HepG2 (cell line): ENCODE measurements around the gene GPR62. TPM values are rescaled to one million over a fixed set of nuclear protein-coding genes. Genes with fewer than 3 reads are reported as not detected.

Experiments
- BCLAF1 ChIP-seq: fragments of 450-650 bp; IDR thresholded peaks from 2 replicates; pipeline ENCODE4 v1.6.1; 2017; ENCODE audit warnings: mild to moderate bottlenecking
- EHMT2 ChIP-seq: fragments of 200-600 bp; sonication (generic); IDR thresholded peaks from 2 replicates; pipeline ENCODE4 v1.7.0; 2017; ENCODE audit warnings: antibody characterized with exemption, low read depth, low read length, borderline replicate concordance
- FIP1L1 ChIP-seq: fragments of 200-400 bp; formaldehyde crosslinking; IDR thresholded peaks from 2 replicates; pipeline ENCODE4 v1.6.1; 2018; ENCODE audit warnings: low read depth, mild to moderate bottlenecking, low read length, moderate library complexity, borderline replicate concordance; ENCODE audit not compliant: insufficient read depth
- JUND ChIP-seq: sonication (generic); formaldehyde crosslinking; IDR thresholded peaks from 2 replicates; pipeline ENCODE4 v1.8.0; 2022; ENCODE audit warnings: mild to moderate bottlenecking, missing genetic modification reagents
- NCOA2 ChIP-seq: sonication (generic); formaldehyde crosslinking; IDR thresholded peaks from 2 replicates; pipeline ENCODE4 v1.8.0; 2022; ENCODE audit warnings: inconsistent platforms
- RARA ChIP-seq: IDR thresholded peaks from 2 replicates; pipeline ENCODE4 v1.6.1; 2016; ENCODE audit warnings: missing genetic modification reagents, missing compliant biosample characterization
- RORA ChIP-seq: sonication (generic); formaldehyde crosslinking; IDR thresholded peaks from 2 replicates; pipeline ENCODE4 v1.5.0; 2020; ENCODE audit warnings: mild to moderate bottlenecking, missing genetic modification reagents, moderate library complexity
- SP2 ChIP-seq: sonication (generic); formaldehyde crosslinking; IDR thresholded peaks from 2 replicates; pipeline ENCODE4 v1.5.1; 2020; ENCODE audit warnings: mild to moderate bottlenecking, missing genetic modification reagents
- TARDBP ChIP-seq: sonication (generic); formaldehyde crosslinking; IDR thresholded peaks from 2 replicates; pipeline ENCODE4 v1.8.0; 2022; ENCODE audit warnings: mild to moderate bottlenecking, missing genetic modification reagents
- ZBTB2 ChIP-seq: sonication (generic); formaldehyde crosslinking; IDR thresholded peaks from 2 replicates; pipeline ENCODE4 v1.8.0; 2022; ENCODE audit warnings: low read depth, missing genetic modification reagents
- ZNF10 ChIP-seq: sonication (generic); formaldehyde crosslinking; IDR thresholded peaks from 2 replicates; pipeline ENCODE4 v1.4.0; 2020; ENCODE audit warnings: mild to moderate bottlenecking, low read depth, missing genetic modification reagents, borderline replicate concordance
- ZNF20 ChIP-seq: sonication (generic); formaldehyde crosslinking; IDR thresholded peaks from 2 replicates; pipeline ENCODE4 v1.4.0; 2020; ENCODE audit warnings: mild to moderate bottlenecking, moderate library complexity, missing genetic modification reagents
- ZNF337 ChIP-seq: sonication (generic); formaldehyde crosslinking; IDR thresholded peaks from 2 replicates; pipeline ENCODE4 v1.5.1; 2020; ENCODE audit warnings: missing genetic modification reagents, low read depth, mild to moderate bottlenecking, borderline replicate concordance
- ZNF496 ChIP-seq: sonication (generic); formaldehyde crosslinking; IDR thresholded peaks from 2 replicates; pipeline ENCODE4 v1.8.1; 2023; ENCODE audit warnings: mild to moderate bottlenecking, moderate library complexity, missing genetic modification reagents; ENCODE audit not compliant: insufficient replicate concordance
- ZNF550 ChIP-seq: sonication (generic); formaldehyde crosslinking; IDR thresholded peaks from 2 replicates; pipeline ENCODE4 v1.4.0; 2020; ENCODE audit warnings: mild to moderate bottlenecking, missing genetic modification reagents, borderline replicate concordance
- polyA plus RNA-seq, 8 experiments: library from polyadenylated mRNA; depleted of rRNA in 3 of 8; stranded (reverse) in 7 of 8; unstranded in 1 of 8; fragments of >200 nt; fragmentation: Illumina TruSeq in 4 of 8; extraction: Trizol in 4 of 8; gene quantifications; 2 replicates each; pipeline versions ENCODE4 v1.2.1 to v1.2.3, GENCODE V29; 2011 to 2016; ENCODE audit warnings: low read depth in 4 of 8, missing spikeins in 1 of 8, mixed read lengths in 1 of 8; ENCODE audit not compliant: insufficient read depth in 1 of 8
- total RNA-seq, 5 experiments: library from RNA; depleted of rRNA; stranded (reverse); fragments of >200 nt; fragmentation: Illumina TruSeq; extraction: Trizol; gene quantifications; 2 replicates each; pipeline ENCODE4 v1.2.3, GENCODE V29; 2016; ENCODE audit warnings: low read depth in 1 of 5
- TF ChIP-seq, protein P1 (sequence below): sonication (generic); formaldehyde crosslinking; IDR thresholded peaks from 2 replicates; pipeline ENCODE4 v1.5.0; 2020; ENCODE audit warnings: missing genetic modification reagents, mild to moderate bottlenecking, borderline replicate concordance
- TF ChIP-seq, protein P2 (sequence below): sonication (generic); formaldehyde crosslinking; IDR thresholded peaks from 2 replicates; pipeline ENCODE4 v1.4.0; 2020; ENCODE audit warnings: missing genetic modification reagents
- TF ChIP-seq, protein P3 (sequence below): sonication (generic); formaldehyde crosslinking; IDR thresholded peaks from 2 replicates; pipeline ENCODE4 v1.8.1; 2023; ENCODE audit warnings: mild to moderate bottlenecking, missing genetic modification reagents

GPR62 gene
- total and polyA plus RNA-seq, 2 of the 13 experiments (the other 11 are each of a cell fraction or from before 2014, with no cell fraction given) = not detected

DNA sequence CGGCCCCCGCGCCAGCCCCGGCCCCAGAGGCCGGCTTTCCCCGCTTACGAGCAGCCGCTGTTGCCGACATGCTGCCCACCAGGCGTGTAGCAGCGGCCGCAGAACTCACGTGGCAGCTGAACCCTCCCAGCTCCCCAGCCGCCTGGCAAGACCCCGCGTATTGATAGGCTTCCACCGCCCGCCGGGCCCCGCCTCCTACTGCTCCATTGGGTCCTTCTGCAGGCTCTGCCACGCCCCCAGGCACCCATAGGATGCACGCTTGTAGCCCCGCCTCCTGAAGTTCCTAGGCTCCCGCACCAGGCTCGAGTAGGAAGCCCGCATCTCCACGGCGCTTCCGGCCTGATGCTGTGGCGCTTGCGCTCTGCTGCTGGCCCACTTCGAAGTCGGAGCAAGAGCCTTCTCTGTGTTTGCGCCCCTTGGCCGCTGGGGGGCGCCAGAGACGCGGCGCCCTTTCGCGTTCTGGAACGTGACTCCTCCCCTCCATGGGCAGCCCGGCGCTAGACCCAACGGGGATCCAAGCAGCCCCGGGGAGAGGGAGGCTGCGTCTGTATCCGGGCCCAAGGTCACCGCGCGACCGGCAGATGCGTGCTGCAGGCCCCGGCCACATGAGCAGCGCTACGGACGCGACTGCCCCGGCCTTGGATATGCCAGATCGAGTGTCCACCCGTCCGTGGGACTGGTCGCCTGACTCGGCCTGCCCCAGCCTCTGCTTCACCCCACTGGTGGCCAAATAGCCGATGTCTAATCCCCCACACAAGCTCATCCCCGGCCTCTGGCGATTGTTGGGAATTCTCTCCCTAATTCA is 13.2 kb upstream of the GPR62 start, which contains the start of the genes PARP3 and RRP9 (continued):
- TF ChIP-seq RORA (CRISPR knock-in tag) (no peak), SP2 (CRISPR knock-in tag) (peak; percentile 88), ZNF10 (CRISPR knock-in tag) (no peak), EHMT2 (no peak), ZNF20 (CRISPR knock-in tag) (no peak), BCLAF1 (no peak), RARA (CRISPR knock-in tag) (0 out of 2 replicates have a peak, but pooled peaks have one; percentile 35), JUND (CRISPR knock-in tag) (no peak), NCOA2 (CRISPR knock-in tag) (peak; percentile 47; the same call in 1 of the 2 replicates), ZBTB2 (CRISPR knock-in tag) (no peak; the same call in 1 of the 2 replicates), TARDBP (no peak; the same call in 1 of the 2 replicates), ZNF550 (no peak), ZNF337 (no peak; the same call in 1 of the 2 replicates), ZNF496 (CRISPR knock-in tag) (no peak), FIP1L1 (0 out of 2 replicates have a peak, but pooled peaks have one; percentile 33)
- TF ChIP-seq, protein P1, sequence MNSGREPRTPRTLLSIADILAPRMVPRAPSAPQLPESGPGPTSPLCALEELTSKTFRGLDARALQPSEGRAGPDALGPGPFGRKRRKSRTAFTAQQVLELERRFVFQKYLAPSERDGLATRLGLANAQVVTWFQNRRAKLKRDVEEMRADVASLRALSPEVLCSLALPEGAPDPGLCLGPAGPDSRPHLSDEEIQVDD (CRISPR knock-in tag) = peak; percentile 86; the same call in 1 of the 2 replicates
- TF ChIP-seq, protein P2, sequence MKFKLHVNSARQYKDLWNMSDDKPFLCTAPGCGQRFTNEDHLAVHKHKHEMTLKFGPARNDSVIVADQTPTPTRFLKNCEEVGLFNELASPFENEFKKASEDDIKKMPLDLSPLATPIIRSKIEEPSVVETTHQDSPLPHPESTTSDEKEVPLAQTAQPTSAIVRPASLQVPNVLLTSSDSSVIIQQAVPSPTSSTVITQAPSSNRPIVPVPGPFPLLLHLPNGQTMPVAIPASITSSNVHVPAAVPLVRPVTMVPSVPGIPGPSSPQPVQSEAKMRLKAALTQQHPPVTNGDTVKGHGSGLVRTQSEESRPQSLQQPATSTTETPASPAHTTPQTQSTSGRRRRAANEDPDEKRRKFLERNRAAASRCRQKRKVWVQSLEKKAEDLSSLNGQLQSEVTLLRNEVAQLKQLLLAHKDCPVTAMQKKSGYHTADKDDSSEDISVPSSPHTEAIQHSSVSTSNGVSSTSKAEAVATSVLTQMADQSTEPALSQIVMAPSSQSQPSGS (CRISPR knock-in tag) = peak; percentile 50; the same call in 1 of the 2 replicates
- TF ChIP-seq, protein P3, sequence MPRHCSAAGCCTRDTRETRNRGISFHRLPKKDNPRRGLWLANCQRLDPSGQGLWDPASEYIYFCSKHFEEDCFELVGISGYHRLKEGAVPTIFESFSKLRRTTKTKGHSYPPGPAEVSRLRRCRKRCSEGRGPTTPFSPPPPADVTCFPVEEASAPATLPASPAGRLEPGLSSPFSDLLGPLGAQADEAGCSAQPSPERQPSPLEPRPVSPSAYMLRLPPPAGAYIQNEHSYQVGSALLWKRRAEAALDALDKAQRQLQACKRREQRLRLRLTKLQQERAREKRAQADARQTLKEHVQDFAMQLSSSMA = peak; percentile 83
